ENCODE data around the gene TRPM1. TPM values are rescaled to one million over a fixed set of nuclear protein-coding genes. Genes with fewer than 3 reads are reported as not detected.

TRPM1 gene
- total RNA-seq, 1 donor from 2014 or later: not detected

GRCh38 chr15:30963681-30964080, 137.8 kb downstream of the TRPM1 start:
- H3K27me3 Mint-ChIP-seq (ENCODE audit: unreplicated experiment): no peaks in the 10 kb centered on the region
- no peaks in the 10 kb centered on the region for H3K9me3 Mint-ChIP-seq (ENCODE audit: unreplicated experiment)
- H3K36me3 Mint-ChIP-seq (ENCODE audit: unreplicated experiment): peaks cover 50% of the 10 kb centered on the region
- H3K4me3 Mint-ChIP-seq (ENCODE audit: unreplicated experiment): no peak overlapping the region
- H3K27ac Mint-ChIP-seq (ENCODE audit: unreplicated experiment): no peak overlapping the region
- no peaks in the 10 kb centered on the region for H3K4me1 Mint-ChIP-seq (ENCODE audit: unreplicated experiment)
- no peak for DNase-seq (ENCODE audit: extremely low spot score, unreplicated experiment)
- TF ChIP-seq CTCF (IDR thresholded peaks at IDR 0.05): no peak

GRCh38 chr15:30962659-30963058, 138.9 kb downstream of the TRPM1 start:
- H3K27ac Mint-ChIP-seq (ENCODE audit: unreplicated experiment): no peak overlapping the region
- no peaks in the 10 kb centered on the region for H3K27me3 Mint-ChIP-seq (ENCODE audit: unreplicated experiment)
- H3K4me1 Mint-ChIP-seq (ENCODE audit: unreplicated experiment): no peaks in the 10 kb centered on the region
- H3K36me3 Mint-ChIP-seq (ENCODE audit: unreplicated experiment): peaks cover 56% of the 10 kb centered on the region
- TF ChIP-seq CTCF (IDR thresholded peaks at IDR 0.05): no peak
- no peaks in the 10 kb centered on the region for H3K9me3 Mint-ChIP-seq (ENCODE audit: unreplicated experiment)
- no peak for DNase-seq (ENCODE audit: extremely low spot score, unreplicated experiment)
- H3K4me3 Mint-ChIP-seq (ENCODE audit: unreplicated experiment): no peak overlapping the region

- H3K36me3 Mint-ChIP-seq (ENCODE audit: unreplicated experiment): peaks cover 61% of the 10 kb centered on the region
Observed at GRCh38 chr15:30962079-30962478, 139.4 kb downstream of the TRPM1 start.

GRCh38 chr15:30958219-30958618, 143.3 kb downstream of the TRPM1 start:
- no peaks in the 10 kb centered on the region for H3K27me3 Mint-ChIP-seq (ENCODE audit: unreplicated experiment)
- H3K4me3 Mint-ChIP-seq (ENCODE audit: unreplicated experiment): no peak overlapping the region
- no peak overlapping the region for H3K27ac Mint-ChIP-seq (ENCODE audit: unreplicated experiment)
- no peaks in the 10 kb centered on the region for H3K9me3 Mint-ChIP-seq (ENCODE audit: unreplicated experiment)
- H3K36me3 Mint-ChIP-seq (ENCODE audit: unreplicated experiment): peaks cover 62% of the 10 kb centered on the region
- DNase-seq (ENCODE audit: extremely low spot score, unreplicated experiment): no peak
- peaks cover 18% of the 10 kb centered on the region for H3K4me1 Mint-ChIP-seq (ENCODE audit: unreplicated experiment)
- TF ChIP-seq CTCF (IDR thresholded peaks at IDR 0.05): no peak

More at GRCh38 chr15:30962079-30962478, 139.4 kb downstream of the TRPM1 start:
- H3K27me3 Mint-ChIP-seq (ENCODE audit: unreplicated experiment): no peaks in the 10 kb centered on the region
- H3K9me3 Mint-ChIP-seq (ENCODE audit: unreplicated experiment): no peaks in the 10 kb centered on the region
- TF ChIP-seq CTCF (IDR thresholded peaks at IDR 0.05): no peak
- no peaks in the 10 kb centered on the region for H3K4me1 Mint-ChIP-seq (ENCODE audit: unreplicated experiment)
- H3K4me3 Mint-ChIP-seq (ENCODE audit: unreplicated experiment): no peak overlapping the region
- DNase-seq (ENCODE audit: extremely low spot score, unreplicated experiment): no peak
- no peak overlapping the region for H3K27ac Mint-ChIP-seq (ENCODE audit: unreplicated experiment)

- no peak overlapping the region for H3K4me3 Mint-ChIP-seq (ENCODE audit: unreplicated experiment)
- H3K9me3 Mint-ChIP-seq (ENCODE audit: unreplicated experiment): no peaks in the 10 kb centered on the region
- peaks cover 21% of the 10 kb centered on the region for H3K4me1 Mint-ChIP-seq (ENCODE audit: unreplicated experiment)
- no peak for DNase-seq (ENCODE audit: extremely low spot score, unreplicated experiment)
- H3K36me3 Mint-ChIP-seq (ENCODE audit: unreplicated experiment): peaks cover 64% of the 10 kb centered on the region
- no peak overlapping the region for H3K27ac Mint-ChIP-seq (ENCODE audit: unreplicated experiment)
- no peak for TF ChIP-seq CTCF (IDR thresholded peaks at IDR 0.05)
- H3K27me3 Mint-ChIP-seq (ENCODE audit: unreplicated experiment): no peaks in the 10 kb centered on the region
Observed at GRCh38 chr15:30956216-30957124, 145.1 kb downstream of the TRPM1 start.

Data from osteocyte (in vitro differentiated cells).